Ovary (tissue), 9 donors: ENCODE results near the gene PGAM4. TPM values are rescaled to one million over a fixed set of nuclear protein-coding genes. Genes with fewer than 3 reads are reported as not detected.
"Not testable (repeated sequence)": the region's sequence is repeated elsewhere in the genome, so short reads cannot be mapped to it uniquely, and the experiment has no call there.

ENCODE experiments used
- DNase-seq, 5 donors: peaks; one replicate each; pipeline ENCODE4 v3.0.0-alpha.2; 2019 to 2020
- H3K27ac ChIP-seq, 2 donors: fragments of 200-600 bp; one replicate each; pipeline versions ENCODE4 v1.5.1 to v1.8.0; 2019 to 2022
- H3K27me3 ChIP-seq: fragments of 200-600 bp; one replicate; pipeline ENCODE4 v1.8.0; 2022
- H3K36me3 ChIP-seq: fragments of 200-600 bp; sonication (generic); one replicate; pipeline ENCODE4 v1.5.1; 2019
- H3K4me1 ChIP-seq: one replicate; pipeline ENCODE4 v1.8.1; 2013; ENCODE audit warnings: mild to moderate bottlenecking, moderate library complexity; ENCODE audit not compliant: insufficient read depth
- H3K4me3 ChIP-seq: fragments of 200-600 bp; sonication (generic); one replicate; pipeline ENCODE4 v1.5.1; 2017
- H3K9me3 ChIP-seq, 2 donors: fragments of 200-600 bp in 1 of 2; sonication (generic) in 1 of 2; one replicate each; pipeline versions ENCODE4 v1.5.1 to v1.8.1; 2013 to 2019; ENCODE audit warnings: mild to moderate bottlenecking in 1 of 2, moderate library complexity in 1 of 2
- EP300 ChIP-seq: sonication (generic); formaldehyde crosslinking; IDR thresholded peaks from one replicate; pipeline ENCODE4 v1.6.1; 2017; ENCODE audit warnings: antibody characterized with exemption
- POLR2A ChIP-seq: fragments of 450-650 bp; IDR thresholded peaks from one replicate; pipeline ENCODE4 v1.6.1; 2017; ENCODE audit warnings: antibody characterized with exemption, mild to moderate bottlenecking, moderate library complexity
- WGBS, 3 donors: extraction: QIAGEN DNeasy Blood & Tissue Kit in 1 of 3; methylation state at CpG; one replicate each; pipeline versions ENCODE4 v1.1.5 to v1.1.7; 2013 to 2017; 5-methylcytosine and 5-hydroxymethylcytosine counted together
- intact Hi-C, 4 donors: fragments of 100-400 bp; cut with DNase I; formaldehyde crosslinking; loops; one replicate each; pipeline versions ENCODE4 v1.11.0 to v1.15.1; 2022 to 2023
- polyA plus RNA-seq, 2 donors: library from polyadenylated mRNA; stranded (reverse); fragments of 200-250 nt in 1 of 2; fragments of 350-450 nt in 1 of 2; fragmentation: Illumina TruSeq in 1 of 2; extraction: RNeasy Lipid Tissue Mini Kit (QIAGEN cat#74804) in 1 of 2; gene quantifications; one replicate each; pipeline ENCODE4 v1.2.3, GENCODE V29; 2013 to 2014
- total RNA-seq, 7 donors: library from RNA; depleted of rRNA in 2 of 7; stranded (reverse); fragments of >200 nt in 2 of 7; fragmentation: NEBNext Ultra II Directional in 3 of 7; extraction: Animal tissue kit (Norgen Biotek cat#: 25700) in 3 of 7; gene quantifications; one replicate each; pipeline versions ENCODE4 v1.1.0 to v1.2.4, GENCODE V29; 2016 to 2023
- TF ChIP-seq, protein P1 (sequence below), 3 donors: fragments of 450-650 bp in 2 of 3; fragments of 200-600 bp in 1 of 3; IDR thresholded peaks; one replicate each; pipeline versions ENCODE4 v1.5.1 to v1.8.0; 2016 to 2022; ENCODE audit warnings: antibody characterized with exemption in 3 of 3, mild to moderate bottlenecking in 1 of 3
- donor health status: DM: no; HTN: no; CAD: no; lungs with moderate emphysema.
- donor health status: DM: no; HTN: no; CAD: no.
- donor health status: Bipolar disorder and iron deficiency.
- donor health status: DM: yes; HTN: yes; CAD: no.
- donor health status: DM: no; HTN: no; CAD: no.
- donor health status: DM: yes; HTN: yes; CAD: no.

PGAM4 gene
- total and polyA plus RNA-seq, 9 donors, result 1.7 TPM; not detected in 8

DNA sequence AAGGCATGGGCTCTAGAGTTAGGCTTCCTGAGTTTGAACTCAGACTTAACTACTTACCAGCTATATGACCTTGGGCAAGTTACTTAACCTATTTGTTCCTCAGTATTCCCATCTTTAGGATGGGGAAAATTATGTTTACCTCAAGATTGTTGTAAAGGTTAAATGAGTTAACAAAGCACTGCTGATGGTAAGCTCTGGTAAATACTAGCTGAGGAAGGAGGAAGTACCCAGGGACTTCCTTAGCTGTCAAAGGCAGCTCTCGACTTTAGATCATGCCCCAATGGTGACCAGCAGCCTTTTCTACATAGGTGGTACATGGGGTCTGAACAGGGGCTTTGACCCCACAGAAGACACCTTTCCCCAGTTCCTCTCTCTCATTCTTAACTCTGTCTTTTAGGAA is 38.9 kb downstream of the PGAM4 start:
- no peaks in the 10 kb centered on the region for H3K4me1 ChIP-seq
- H3K9me3 ChIP-seq, result no peaks in the 10 kb centered on the region
- 56 to 66% (median 62%) methylated on average over 1 of the region's 1 CpG for WGBS, 3 donors
- no peaks in the 10 kb centered on the region for H3K27me3 ChIP-seq
- TF ChIP-seq, protein P1, sequence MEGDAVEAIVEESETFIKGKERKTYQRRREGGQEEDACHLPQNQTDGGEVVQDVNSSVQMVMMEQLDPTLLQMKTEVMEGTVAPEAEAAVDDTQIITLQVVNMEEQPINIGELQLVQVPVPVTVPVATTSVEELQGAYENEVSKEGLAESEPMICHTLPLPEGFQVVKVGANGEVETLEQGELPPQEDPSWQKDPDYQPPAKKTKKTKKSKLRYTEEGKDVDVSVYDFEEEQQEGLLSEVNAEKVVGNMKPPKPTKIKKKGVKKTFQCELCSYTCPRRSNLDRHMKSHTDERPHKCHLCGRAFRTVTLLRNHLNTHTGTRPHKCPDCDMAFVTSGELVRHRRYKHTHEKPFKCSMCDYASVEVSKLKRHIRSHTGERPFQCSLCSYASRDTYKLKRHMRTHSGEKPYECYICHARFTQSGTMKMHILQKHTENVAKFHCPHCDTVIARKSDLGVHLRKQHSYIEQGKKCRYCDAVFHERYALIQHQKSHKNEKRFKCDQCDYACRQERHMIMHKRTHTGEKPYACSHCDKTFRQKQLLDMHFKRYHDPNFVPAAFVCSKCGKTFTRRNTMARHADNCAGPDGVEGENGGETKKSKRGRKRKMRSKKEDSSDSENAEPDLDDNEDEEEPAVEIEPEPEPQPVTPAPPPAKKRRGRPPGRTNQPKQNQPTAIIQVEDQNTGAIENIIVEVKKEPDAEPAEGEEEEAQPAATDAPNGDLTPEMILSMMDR (IDR thresholded peaks at IDR 0.05), result no peak
- no peak for TF ChIP-seq EP300
- no peak for TF ChIP-seq POLR2A
- no peak overlapping the region for H3K27ac ChIP-seq
- DNase-seq, result no peak
- no peak overlapping the region for H3K4me3 ChIP-seq
- H3K36me3 ChIP-seq, result no peaks in the 10 kb centered on the region
- intact Hi-C loops, result no loop called here

DNA sequence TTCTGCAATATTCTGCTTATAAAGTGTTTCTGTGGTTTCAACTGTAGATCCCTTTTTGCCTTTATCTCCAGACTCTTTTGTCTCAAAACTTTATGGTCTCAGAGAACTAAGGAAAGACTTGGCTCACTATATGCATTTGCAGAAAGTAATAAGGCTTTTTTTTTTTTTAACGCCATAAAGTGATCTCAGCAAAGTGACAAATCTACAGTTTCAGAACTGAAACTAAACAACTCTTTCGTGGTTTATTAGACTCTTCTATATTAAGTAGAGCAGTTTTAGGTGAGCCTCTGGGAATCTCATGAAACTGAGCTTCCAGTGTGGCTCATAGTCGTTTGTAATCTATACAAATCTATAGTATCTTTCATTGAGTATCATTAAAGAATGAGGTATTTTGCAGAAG is 43.7 kb downstream of the PGAM4 start:
- intact Hi-C loops, result no loop called here
- 26 to 32% (median 27%) methylated on average over 3 of the region's 3 CpGs for WGBS, 3 donors
- TF ChIP-seq, protein P1 (IDR thresholded peaks at IDR 0.05), result no peak
- TF ChIP-seq EP300 (no peak), POLR2A (no peak)
- no peak overlapping the region for H3K4me3 ChIP-seq
- DNase-seq, result no peak
- no peaks in the 10 kb centered on the region for H3K4me1 ChIP-seq
- H3K27ac ChIP-seq, result no peak overlapping the region
- H3K9me3 ChIP-seq, result no peaks in the 10 kb centered on the region
- no peaks in the 10 kb centered on the region for H3K36me3 ChIP-seq
- no peaks in the 10 kb centered on the region for H3K27me3 ChIP-seq

DNA sequence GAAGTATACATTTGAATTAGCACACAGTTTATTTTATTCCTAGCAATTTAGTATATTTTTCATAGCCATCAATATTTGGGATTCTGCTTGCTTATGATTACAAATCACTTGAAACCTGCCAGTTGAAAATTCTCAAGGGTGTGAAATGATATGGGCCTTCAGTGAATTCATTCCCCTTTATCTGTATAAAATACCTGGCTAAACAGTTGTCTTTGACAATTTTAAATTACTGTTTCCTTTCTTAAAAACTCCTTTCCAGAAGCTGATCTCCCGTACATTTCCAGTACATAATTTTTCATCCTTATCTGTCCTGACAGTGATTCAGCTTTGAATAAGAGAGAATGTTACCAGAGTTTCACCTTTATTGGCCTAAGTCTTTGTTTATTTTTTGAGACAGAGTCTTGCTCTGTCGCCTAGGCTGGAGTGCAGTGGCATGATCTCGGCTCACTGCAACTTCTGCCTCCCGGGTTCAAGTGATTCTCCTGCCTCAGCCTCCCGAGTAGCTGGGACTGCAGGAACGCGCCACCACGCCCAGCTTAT is 45.0 kb downstream of the PGAM4 start:
- no peak overlapping the region for H3K27ac ChIP-seq
- WGBS, 3 donors, result 79 to 84% (median 84%) methylated on average over 8 of the region's 8 CpGs
- no peaks in the 10 kb centered on the region for H3K9me3 ChIP-seq
- TF ChIP-seq POLR2A, result no peak
- TF ChIP-seq, protein P1 (IDR thresholded peaks at IDR 0.05), result no peak
- no peak for TF ChIP-seq EP300
- H3K36me3 ChIP-seq, result no peaks in the 10 kb centered on the region
- intact Hi-C loops, result no loop called here
- H3K4me3 ChIP-seq, result no peak overlapping the region
- H3K4me1 ChIP-seq, result no peaks in the 10 kb centered on the region
- H3K27me3 ChIP-seq, result no peaks in the 10 kb centered on the region
- DNase-seq, result no peak

DNA sequence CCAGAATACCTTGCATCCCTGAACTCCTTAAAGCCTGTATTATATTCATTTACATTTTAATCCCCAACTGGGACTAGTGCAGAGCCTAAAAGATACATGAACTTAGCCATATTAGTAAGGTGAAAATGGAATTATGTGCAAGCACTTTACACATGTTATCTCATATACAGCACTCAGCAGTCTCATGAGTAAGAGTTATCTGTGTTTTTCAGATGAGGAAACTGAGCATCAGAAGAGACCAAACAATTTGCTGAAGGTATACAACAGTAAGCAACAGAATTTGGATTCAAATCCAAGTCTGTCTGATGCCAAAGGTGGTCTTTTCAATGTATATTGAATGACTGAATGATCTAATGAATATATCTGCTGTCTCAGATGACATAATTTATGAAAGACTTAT is 46.7 kb downstream of the PGAM4 start:
- no peak overlapping the region for H3K27ac ChIP-seq

DNA sequence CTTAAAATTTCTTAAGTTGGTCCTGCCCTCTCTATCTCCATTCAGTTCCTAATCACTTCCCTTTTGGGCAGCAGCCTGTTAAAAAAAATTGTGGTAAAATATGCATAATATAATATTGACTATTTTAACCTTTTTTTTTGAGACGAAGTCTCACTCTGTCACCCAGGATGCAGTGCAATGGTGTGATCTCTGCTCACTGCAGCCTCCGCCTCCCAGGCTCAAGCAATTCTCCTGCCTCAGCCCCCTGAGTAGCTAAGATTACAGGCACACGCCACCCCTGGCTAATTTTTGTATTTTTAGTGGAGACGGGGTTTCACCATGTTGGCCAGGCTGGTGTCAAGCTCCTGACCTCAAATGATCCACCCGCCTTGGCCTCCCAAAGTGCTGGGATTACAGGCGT is 50.1 kb downstream of the PGAM4 start:
- H3K4me1 ChIP-seq, H3K36me3 ChIP-seq, H3K27ac ChIP-seq, H3K9me3 ChIP-seq, intact Hi-C loops, H3K27me3 ChIP-seq, DNase-seq, H3K4me3 ChIP-seq: not testable (repeated sequence)
- 66 to 72% (median 69%) methylated on average over 6 of the region's 6 CpGs for WGBS, 3 donors

More for the DNA sequence above, 46.7 kb downstream of the PGAM4 start:
- Histone ChIP-seq H3K36me3 (no peaks in the 10 kb centered on the region), H3K4me3 (no peak overlapping the region), H3K27me3 (no peaks in the 10 kb centered on the region), H3K4me1 (no peaks in the 10 kb centered on the region), H3K9me3 (no peaks in the 10 kb centered on the region)
- DNase-seq, result no peak
- TF ChIP-seq POLR2A (no peak), EP300 (no peak)
- TF ChIP-seq, protein P1 (IDR thresholded peaks at IDR 0.05), result no peak
- intact Hi-C loops, result no loop called here
